Liver (tissue), 3 donors: ENCODE results near the gene LGR5.

Source experiments
- ATF3 ChIP-seq: IDR thresholded peaks from 2 replicates; pipeline ENCODE4 v1.6.1; 2016; ENCODE audit warnings: antibody characterized with exemption
- CTCF ChIP-seq: fragments of 150-350 bp; IDR thresholded peaks from 2 replicates; pipeline ENCODE4 v1.5.1; 2017; ENCODE audit warnings: improper control_type of control experiment, low read depth, low read length; ENCODE audit not compliant: missing input control
- RXRA ChIP-seq, 2 donors: IDR thresholded peaks; 2 replicates each; pipeline ENCODE4 v1.6.1; 2017 to 2018; ENCODE audit warnings: antibody characterized with exemption in 2 of 2, mild to moderate bottlenecking in 1 of 2
- SP1 ChIP-seq: IDR thresholded peaks from 2 replicates; pipeline ENCODE4 v1.6.1; 2018; ENCODE audit warnings: antibody characterized with exemption, mild to moderate bottlenecking
- TAF1 ChIP-seq: conservative IDR thresholded peaks from 2 replicates; pipeline ENCODE4 v1.6.1; 2016; ENCODE audit warnings: antibody characterized with exemption, mild to moderate bottlenecking
- TF ChIP-seq, protein P1 (sequence below): IDR thresholded peaks from 2 replicates; pipeline ENCODE4 v1.6.1; 2016; ENCODE audit warnings: antibody characterized with exemption, mild to moderate bottlenecking
- donor health status: healthy.
- donor health status: healthy.

- TF ChIP-seq CTCF (no peak), RXRA (IDR thresholded peaks at IDR 0.05) (no peak), TAF1 (no peak), ATF3 (no peak), SP1 (no peak)
- TF ChIP-seq, protein P1, sequence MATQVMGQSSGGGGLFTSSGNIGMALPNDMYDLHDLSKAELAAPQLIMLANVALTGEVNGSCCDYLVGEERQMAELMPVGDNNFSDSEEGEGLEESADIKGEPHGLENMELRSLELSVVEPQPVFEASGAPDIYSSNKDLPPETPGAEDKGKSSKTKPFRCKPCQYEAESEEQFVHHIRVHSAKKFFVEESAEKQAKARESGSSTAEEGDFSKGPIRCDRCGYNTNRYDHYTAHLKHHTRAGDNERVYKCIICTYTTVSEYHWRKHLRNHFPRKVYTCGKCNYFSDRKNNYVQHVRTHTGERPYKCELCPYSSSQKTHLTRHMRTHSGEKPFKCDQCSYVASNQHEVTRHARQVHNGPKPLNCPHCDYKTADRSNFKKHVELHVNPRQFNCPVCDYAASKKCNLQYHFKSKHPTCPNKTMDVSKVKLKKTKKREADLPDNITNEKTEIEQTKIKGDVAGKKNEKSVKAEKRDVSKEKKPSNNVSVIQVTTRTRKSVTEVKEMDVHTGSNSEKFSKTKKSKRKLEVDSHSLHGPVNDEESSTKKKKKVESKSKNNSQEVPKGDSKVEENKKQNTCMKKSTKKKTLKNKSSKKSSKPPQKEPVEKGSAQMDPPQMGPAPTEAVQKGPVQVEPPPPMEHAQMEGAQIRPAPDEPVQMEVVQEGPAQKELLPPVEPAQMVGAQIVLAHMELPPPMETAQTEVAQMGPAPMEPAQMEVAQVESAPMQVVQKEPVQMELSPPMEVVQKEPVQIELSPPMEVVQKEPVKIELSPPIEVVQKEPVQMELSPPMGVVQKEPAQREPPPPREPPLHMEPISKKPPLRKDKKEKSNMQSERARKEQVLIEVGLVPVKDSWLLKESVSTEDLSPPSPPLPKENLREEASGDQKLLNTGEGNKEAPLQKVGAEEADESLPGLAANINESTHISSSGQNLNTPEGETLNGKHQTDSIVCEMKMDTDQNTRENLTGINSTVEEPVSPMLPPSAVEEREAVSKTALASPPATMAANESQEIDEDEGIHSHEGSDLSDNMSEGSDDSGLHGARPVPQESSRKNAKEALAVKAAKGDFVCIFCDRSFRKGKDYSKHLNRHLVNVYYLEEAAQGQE, result no peak
Observed at GRCh38 chr12:71405884-71406283, 33.7 kb upstream of the LGR5 start.
